Caki2 (cell line): ENCODE results near the gene SMARCD1. TPM values are rescaled to one million over a fixed set of nuclear protein-coding genes. Genes with fewer than 3 reads are reported as not detected.
A peak's percentile ranks its signal among the peaks of the same experiment; 100 is the strongest.
"Not testable (repeated sequence)": the region's sequence is repeated elsewhere in the genome, so short reads cannot be mapped to it uniquely, and the experiment has no call there.

ENCODE experiments used
- DNase-seq: peaks from one replicate; pipeline ENCODE4 v3.0.0-alpha.2; 2015; ENCODE audit warnings: low read depth
- in situ Hi-C: cut with HindIII; loops from 2 replicates; pipeline ENCODE4 v1.10.0; 2016; ENCODE audit warnings: low sequenced_read_pairs, low pct_unique_long_range_greater_than_20kb, mixed read lengths
- total RNA-seq: library from RNA; depleted of rRNA; stranded (reverse); fragments of >200 nt; shearing (Covaris generic); gene quantifications from 2 replicates; pipeline ENCODE4 v1.2.3, GENCODE V29; 2014; ENCODE audit warnings: low replicate concordance

Gene SMARCD1
- total RNA-seq, 1 experiment from 2014 or later = 61.0 TPM

DNA sequence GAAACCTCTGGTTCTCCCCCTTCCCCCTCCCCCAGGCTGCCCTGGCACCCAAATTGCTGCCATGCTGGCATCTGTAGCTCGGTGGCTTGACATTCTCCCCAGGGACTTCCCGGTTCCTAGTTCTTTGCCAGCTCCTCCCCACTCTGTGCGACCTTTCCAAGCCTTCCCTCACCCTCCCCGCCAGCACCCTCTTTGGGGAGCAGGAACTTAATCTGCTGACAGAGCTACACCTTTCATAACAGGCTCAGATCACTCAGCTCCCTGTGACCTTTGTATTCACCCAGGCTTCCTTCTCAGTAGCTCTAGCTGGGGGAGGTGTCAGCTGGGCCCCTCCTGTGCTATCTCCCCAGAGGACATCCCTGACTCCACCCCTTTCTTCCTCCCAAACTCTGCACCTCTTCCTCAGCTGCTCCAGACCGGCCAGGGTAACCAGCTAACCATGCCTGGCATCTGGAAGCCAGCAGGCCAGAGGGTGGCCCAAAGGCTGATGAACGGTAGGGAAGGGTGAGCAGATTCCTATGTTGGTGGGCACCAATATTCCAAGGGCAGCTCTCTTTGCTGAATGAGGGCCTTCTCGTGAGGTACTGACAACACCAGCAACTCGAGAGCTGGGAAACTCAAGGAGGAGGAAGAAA, 25.1 kb downstream of the SMARCD1 start:
- peak; percentile 62 for DNase-seq

DNA sequence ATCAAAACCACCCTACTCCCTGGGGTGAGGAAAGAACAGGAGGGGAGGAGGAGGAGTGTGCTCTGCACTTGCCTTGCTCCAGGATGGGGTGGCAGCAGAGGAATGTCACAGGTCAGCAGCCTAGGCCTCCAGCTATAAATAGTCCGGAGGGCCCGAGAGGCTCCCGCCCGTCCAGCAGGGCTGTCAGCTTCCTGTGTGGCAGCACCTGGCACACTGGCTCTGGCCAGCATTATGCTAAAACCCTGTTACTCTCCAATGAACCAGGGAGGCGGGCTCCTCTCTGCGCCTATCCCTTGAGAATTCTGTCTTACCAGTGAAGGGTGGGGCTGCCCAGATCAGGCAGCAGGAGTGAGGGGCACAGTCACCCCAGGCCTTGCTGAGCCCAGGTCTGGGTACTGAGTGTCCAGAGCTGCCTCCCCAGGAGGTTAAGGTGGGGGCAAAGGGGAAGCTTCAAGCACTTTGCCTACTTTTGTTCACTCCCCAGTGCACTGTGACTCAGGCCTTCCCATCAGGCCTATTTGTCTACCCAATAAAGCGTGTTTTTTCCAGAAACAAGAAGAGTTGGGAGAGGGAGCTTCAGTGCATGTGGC, 25.7 kb downstream of the SMARCD1 start:
- in situ Hi-C loops = loop anchor here (10.0 kb wide), 1 partner anchor 174 kb away; the partner anchor contains the start of gene LIMA1
- peak; percentile 92 for DNase-seq

More for the DNA sequence above, 25.1 kb downstream of the SMARCD1 start:
- in situ Hi-C loops = loop anchor here (10.0 kb wide), 1 partner anchor 175 kb away; the partner anchor contains the start of gene LIMA1

DNA sequence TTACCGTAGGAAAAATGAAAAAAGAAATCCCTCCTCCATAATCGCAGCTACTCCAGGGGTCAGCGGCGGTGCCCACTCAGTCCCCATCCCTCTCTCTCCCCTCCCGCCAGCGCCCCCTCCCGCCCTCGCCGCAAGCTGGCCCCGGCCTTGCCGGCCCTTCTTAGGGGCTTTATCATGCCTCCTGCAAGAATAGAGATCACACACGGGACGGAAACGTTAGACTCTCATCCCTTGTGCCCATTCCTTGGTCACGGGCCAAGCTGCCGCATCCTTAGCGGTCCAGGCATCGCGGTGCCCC, 26.2 kb downstream of the SMARCD1 start:
- in situ Hi-C loops = loop anchor here (10.0 kb wide), 1 partner anchor 173 kb away; the partner anchor contains the start of gene LIMA1
- DNase-seq = no peak

DNA sequence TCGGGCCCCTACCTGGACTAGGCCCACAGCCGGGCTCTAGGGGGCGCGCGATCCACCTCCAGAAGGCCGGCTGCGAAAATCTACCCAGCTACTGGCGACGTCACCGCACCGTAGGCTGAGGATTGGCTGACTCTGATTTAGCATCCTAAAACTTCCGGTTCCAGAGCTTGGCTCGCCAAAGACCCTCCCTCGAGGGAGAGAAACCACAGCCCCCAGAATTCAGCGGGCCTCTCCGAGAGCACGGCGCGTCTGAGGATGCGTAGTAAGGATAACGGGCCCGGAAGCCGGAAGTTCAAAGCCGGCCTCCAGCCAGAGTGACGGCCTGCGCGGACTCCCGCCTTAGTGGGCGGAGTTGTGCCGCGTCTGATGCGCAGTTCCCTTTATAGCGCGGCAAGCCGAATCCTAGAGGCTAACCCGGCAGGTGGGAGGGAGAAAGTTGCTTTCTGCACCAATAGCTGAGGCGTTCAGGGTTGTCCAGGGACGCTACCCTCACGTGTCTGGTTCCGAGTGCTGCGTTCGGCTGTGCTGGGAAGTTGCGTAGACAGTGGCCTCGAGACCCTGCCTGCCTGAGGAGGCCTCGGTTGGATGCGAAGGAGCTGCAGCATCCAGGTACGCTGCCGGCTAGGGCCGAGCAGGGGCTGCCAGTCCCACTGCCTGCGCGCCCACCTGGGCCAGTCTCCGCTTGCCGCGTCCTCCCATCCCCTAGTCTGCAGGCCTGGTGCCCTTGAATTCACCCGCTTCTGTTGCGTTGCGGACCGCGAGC, 26.7 kb downstream of the SMARCD1 start, which contains the start of gene COX14:
TSS of gene COX14 (plus strand) at position 544 of the 763 bp plus-strand sequence. CDS start 7,808 bp downstream, outside the sequence.
- in situ Hi-C loops = loop anchor here (10.0 kb wide), 1 partner anchor 173 kb away; the partner anchor contains the start of gene LIMA1
- peak; percentile 100 for DNase-seq

DNA sequence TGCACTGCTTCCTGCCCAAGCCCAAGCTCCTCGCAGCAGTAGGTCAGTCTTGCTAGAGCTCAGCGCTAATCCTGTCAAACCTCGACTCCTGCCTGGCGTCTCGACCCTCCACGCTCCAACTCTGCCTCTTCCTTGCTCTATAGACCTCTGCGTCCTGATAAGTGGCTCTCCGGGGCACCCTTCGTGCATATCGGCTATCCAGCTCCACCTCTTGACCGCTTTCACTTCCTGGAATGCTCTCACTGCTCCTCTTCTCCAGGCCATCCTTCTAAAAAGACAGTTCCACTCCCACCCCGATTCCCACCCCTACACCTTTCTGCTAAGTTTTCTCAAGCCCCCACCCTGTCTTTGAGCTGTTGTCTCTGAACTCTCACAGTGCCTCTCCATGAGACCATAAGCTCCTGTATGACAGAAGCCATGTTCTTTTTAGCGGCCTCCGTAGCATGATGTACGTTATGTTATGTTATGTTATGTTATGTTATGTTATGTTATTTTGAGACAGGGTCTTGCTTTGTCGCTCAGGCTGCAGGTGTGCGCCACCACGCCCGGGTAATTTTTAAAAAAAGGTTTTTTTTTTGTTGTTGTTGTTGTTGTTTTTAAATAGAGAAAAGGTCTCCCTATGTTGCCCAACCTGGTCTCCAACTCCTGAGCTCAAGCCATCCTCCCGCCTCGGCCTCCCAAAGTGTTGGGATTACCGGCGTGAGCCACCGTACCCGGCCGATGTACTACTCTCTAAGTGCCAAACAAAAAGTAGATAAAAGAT, 27.5 kb downstream of the SMARCD1 start:
- no peak for DNase-seq
- in situ Hi-C loops = loop anchor here (10.0 kb wide), 1 partner anchor 172 kb away; the partner anchor contains the start of gene LIMA1

DNA sequence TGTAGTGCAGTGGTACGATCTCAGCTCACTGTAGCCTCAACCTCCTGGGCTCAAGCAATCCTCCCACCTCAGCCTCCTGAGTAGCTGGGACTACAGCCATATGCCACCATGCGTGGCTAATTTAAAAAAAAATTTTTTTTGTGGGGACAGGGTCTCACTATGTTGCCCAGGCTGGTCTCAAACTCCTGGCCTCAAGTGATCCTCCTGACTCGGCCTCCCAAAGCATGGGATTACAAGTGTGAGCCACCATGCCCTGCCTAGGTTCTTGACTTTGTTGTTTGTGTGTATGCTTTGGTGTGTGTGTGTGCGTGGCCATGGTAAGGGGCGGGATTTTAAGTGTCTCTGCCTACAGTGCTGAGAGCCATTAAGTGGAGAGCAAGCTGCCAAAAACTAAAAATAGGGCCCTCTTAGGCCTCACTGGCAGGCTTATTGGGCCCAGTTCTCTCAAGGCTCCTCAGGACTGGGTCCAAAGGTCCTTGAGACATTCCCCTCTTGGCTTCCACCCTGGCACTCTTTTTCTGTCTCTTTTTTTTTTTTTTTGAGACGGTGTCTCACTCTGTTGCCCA, 32.0 kb downstream of the SMARCD1 start:
- in situ Hi-C loops = loop anchor here (10.0 kb wide), 1 partner anchor 168 kb away; the partner anchor contains the start of gene LIMA1

DNA sequence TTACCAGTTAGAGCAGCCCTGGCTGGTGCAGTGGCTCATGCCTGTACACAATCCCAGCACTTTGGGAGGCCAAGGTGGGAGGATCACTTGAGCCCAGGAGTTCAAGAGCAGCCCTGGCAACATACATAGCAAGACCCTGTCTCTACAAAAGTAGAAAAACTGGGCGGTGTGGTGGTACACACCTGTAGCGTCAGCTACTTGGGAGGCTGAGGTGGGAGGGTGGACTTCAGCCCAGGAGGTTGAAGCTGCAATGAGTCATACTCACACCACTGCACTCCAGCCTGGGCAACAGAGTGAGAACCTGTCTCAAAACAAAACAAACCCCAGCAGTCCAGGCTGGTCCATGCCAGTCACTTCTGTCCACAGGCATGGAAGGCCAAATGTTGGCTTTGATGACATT, 34.2 kb downstream of the SMARCD1 start:
- DNase-seq = no peak
- in situ Hi-C loops = loop anchor here (10.0 kb wide), 1 partner anchor 165 kb away; the partner anchor contains the start of gene LIMA1

More for the DNA sequence above, 32.0 kb downstream of the SMARCD1 start:
- DNase-seq = no peak

DNA sequence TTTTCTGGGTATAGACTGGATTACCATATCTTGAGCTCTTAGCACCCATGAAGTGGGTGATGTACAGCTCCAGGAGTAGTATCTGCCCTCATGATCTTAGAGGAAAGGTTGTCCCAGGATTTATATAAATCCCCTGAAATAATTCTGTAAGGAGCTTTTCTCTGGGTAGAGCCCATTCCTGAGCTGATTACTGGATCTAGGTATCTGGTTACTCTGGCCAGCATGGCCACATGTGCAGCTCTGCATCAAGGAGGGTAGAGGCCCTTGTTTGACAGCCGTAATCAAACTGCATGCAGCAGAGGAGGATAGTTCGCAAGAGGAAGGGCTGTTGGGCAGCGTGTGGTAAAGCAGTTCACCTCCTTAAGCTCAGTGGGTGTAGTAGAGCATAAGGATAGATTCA, 35.4 kb downstream of the SMARCD1 start:
- no peak for DNase-seq

DNA sequence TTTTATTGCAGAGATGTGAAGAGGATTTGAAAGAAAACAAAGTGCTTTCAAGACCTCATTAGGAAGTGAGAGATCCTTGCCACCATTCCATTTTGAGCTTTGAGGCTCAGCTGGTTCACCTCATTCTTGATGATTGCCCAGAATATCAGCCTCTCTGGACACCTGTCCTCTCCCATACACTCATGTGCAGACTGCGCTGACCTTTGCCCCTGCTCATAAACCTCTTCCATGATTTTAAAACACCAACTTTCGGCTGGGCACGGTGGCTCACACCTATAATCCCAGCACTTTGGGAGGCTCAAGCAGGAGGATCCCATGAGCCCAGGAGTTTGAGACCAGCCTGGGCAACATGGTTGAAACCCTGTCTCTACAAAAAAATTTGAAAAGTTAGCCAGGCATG, 35.8 kb downstream of the SMARCD1 start:
- no peak for DNase-seq
- in situ Hi-C loops = no loop called here

More for the DNA sequence above, 35.4 kb downstream of the SMARCD1 start:
- in situ Hi-C loops = no loop called here

DNA sequence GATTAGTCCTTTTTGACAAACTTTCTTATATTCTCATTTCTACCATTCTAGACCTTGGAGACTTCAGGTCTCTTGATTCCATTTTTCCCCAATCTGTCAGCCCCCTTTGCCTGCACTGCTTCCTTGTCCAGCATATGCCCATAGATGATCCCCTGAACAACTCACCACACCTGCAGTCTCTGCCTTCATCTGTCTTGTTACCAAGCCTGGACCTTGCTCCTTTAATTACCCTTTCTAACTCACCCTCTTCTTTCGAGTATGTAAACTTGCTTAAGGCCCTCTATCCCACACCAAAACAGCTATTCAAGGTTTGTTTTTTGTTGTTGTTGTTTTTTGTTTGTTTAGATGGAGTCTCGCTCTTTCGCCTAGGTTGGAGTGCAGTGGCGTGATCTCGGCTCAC, 36.5 kb downstream of the SMARCD1 start:
- in situ Hi-C loops = no loop called here
- no peak for DNase-seq

DNA sequence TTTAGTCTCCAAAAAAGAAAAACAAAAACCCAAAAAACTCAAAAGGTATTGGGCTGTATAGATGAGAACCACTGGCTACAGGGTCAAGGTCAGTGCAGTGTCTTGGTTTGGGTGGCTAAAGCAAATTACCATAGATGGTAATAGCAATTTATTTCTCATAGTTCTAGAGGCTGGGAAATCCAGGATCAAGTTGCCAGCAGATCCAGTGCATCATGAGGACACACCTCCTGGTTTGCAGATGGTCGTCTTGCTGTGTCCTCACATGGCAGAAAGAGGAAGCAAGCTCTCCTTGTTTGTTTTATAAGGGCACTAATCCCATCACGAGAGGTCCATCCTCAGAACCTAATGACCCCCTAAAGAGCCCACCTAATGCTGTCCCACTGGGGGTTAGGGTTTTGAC, 38.1 kb downstream of the SMARCD1 start:
- no peak for DNase-seq
- in situ Hi-C loops = no loop called here

DNA sequence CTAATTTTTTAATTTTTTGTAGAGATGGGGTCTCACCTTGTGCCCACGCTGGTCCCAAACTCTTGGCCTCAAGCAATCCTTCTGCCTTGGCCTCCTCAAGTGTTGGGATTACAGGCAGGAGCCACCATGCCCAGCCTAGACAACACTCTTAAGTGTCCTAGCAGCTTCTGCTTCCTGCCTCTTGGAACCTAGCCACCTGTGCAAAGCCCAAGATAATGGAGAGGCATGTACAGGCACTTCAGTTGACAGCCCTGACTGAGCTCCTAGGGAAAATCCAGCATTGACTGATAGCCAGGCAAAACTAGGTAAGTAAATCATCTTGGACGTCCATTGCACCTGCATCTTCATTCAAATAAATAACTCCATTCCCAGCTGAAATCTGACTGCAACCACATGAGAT, 42.4 kb downstream of the SMARCD1 start:
- in situ Hi-C loops = no loop called here
- DNase-seq = no peak

DNA sequence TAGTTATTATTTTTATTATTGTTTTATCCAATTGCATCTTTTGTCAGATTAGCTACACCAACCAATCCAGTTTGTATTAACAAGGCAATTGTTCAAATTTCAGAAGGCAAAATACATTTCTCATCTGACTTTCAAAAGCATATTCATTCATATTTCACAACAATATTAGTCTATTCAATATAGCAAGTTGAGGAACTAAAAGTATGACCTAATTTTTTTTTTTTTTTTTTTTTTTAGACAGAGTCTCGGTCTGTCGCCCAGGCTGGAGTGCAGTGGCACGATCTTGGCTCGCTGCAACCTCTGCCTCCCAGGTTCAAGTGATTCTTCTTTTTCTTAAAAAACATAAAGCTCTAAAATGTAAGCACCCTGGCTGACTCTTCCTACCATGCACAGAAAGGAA, 44.1 kb downstream of the SMARCD1 start:
- no peak for DNase-seq
- in situ Hi-C loops = no loop called here

DNA sequence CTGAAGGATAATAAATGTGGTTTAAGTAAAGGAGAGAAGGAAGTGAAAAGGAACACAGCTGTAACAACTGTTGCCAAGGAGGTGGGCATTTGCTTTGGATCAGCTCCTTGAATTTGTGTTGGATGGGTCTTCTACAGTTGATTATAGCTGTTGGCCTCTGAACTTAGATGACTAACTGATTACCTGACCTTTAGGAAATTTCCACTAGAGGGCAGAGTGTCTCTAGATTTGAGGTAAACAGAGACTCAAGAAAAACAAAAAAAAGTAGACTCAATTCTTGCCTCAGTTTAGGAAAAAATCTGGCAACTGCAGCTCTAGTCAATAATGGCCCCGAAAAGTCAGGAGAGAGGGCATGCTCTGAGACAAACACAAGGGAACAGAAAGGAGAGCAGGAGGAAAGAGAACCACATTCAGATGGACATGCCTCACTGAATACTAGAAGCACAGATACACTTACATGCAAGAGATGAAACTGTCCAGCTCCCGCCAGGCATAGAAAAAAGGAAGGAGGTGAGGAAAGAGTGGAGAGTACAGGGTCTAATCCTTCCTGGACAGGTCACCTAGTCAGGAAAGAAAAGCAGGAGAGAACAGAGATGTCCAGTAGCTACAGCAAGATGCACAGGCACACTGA, 47.5 kb downstream of the SMARCD1 start:
- peak; percentile 43 for DNase-seq
- in situ Hi-C loops = no loop called here

DNA sequence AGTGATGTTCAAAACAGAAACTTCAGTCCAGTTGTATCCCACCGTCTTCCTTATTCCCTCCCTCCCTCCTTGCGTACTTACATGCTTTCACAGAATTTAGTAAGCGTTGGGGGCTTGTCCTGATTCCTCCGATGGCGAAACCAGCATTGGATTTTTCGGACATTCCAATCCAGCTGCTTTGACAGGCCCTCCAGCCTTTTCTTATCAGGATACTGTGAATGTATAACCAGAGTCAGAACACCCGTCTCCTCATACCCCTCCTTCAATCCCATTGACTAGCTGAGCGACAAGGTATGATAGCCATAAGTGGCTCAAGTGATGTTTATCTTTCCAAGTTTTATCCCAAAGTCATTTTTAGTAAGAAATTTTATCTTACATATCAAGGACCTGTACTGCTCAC, 57.9 kb downstream of the SMARCD1 start:
- in situ Hi-C loops = no loop called here
- no peak for DNase-seq

DNA sequence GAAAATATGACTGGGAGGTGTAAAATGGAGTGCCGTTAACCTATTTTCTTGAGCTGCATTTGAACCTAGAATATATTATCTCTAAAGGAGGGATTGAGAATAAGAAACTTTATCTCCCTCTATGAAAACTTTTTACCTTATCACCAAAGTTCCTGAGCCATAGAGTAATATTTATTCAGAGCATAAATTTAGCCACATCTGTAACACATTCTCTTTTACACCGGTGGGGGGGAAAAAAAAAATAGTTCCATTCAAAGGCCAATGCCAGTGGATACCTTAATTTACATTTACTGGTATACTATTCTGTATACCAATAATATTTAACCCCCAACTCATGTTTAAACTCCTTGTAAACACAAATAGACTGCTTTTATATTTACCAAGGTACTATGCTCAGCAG, 60.3 kb downstream of the SMARCD1 start:
- no peak for DNase-seq
- in situ Hi-C loops = no loop called here

DNA sequence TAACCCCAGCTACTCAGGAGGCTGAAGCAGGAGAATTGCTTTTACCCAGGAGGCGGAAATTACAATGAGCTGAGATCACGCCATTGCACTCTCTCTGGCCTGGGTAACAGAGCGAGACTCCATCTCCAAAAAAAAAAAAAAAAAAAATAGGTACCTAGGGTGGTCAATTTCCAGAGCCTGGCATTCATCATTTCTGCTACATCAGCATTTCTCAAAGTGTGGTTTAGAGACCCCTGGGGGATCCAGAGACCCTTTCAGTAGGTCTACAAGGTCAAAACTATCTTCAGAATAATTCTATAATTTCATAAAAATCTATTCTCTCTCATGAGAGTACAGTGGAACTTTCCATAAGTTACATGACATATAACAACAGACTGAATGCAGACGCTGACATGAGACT, 62.1 kb downstream of the SMARCD1 start:
- in situ Hi-C loops = no loop called here
- no peak for DNase-seq

DNA sequence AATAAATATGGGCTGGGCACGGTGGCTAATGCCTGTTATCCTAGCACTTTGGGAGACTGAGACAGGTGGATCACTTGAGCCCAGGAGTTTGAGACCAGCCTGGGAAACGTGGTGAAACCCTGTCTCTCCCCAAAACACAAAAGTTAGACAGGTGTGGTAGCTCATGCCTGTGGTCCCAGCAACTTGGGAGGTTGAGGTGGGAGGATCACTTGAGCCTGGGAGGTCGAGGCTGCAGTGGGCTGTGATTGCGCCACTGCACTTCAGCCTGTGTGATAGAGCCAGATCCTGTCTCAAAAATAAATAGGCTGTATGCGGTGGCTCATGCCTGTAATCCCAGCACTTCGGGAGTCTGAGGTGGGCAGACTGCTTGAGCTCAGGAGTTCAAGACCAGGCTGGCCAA, 62.9 kb downstream of the SMARCD1 start:
- in situ Hi-C loops, DNase-seq: not testable (repeated sequence)
